Head of caudate nucleus (tissue), 42 donors: Measurements from ENCODE around the gene C2CD4C.
"Not testable (repeated sequence)": the region's sequence is repeated elsewhere in the genome, so short reads cannot be mapped to it uniquely, and the experiment has no call there.

Experiments
- DNase-seq, 42 donors: peaks; one replicate each; pipeline versions ENCODE4 v3.0.0 to v3.0.0-alpha.2; 2020 to 2021; ENCODE audit warnings: mixed read lengths in 7 of 42
- intact Hi-C: fragments of 100-400 bp; cut with DNase I; formaldehyde crosslinking; loops from one replicate; pipeline ENCODE4 v1.15.0; 2022

The C2CD4C gene

DNA sequence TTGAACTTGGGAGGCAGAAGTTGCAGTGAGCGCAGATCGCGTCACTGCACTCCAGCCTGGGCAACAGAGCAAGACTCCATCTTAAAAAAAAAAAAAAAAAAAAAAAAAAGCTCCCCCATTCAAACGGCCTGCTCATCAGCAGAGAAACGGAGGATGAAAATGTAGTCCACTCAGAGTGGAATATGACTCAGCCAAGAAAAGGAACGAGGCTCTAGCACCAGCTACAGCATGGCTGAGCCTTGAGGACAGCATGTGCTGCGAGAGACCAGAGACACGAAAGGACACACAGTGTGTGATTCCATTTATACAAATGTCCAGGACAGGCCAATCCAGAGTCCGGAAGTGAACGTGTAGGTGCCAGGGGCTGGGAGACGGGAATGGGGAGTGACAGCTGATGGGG lies 46.3 kb downstream of the C2CD4C start:
- DNase-seq, result peak in 2 of 42 donors; percentile 0 to 13

DNA sequence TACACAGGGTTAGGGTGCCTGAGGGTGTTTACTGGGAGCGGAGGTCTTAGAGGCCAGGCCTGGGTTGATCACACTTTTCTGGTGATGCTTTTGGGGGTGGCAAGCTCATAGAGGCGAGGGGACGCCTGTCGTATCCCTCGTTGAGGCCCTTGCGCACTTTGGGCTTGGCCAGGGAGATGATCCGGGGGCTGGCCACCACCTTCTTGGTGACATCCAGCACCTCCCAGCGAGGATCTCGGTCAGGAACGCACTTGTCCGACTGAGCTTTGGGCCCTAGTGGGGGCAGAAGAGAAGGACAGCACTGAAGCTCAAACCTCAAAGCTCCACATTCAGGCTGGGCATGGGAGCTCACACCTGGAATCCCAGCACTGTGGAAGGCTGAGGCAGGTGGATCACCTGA lies 46.8 kb downstream of the C2CD4C start:
- peak in 4 of 42 donors; percentile 1 to 16 (median 12) for DNase-seq
- intact Hi-C loops, result no loop called here

More for the DNA sequence above, 46.3 kb downstream of the C2CD4C start:
- intact Hi-C loops, result no loop called here

DNA sequence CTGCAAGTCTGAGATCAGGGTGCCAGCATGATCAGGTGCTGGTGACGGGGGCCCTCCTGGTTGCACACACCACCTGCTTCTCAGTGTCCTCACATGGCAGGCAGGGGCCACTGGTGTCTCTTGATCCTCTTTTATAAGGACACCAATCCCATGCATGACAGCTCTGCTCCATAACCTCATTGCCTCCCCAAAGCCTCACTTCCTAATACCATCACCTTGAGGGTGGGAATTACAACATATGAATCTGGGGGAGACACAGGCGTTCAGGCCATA lies 49.4 kb downstream of the C2CD4C start:
- intact Hi-C loops, result no loop called here
- peak in 3 of 42 donors; percentile 1 to 31 (median 3) for DNase-seq

DNA sequence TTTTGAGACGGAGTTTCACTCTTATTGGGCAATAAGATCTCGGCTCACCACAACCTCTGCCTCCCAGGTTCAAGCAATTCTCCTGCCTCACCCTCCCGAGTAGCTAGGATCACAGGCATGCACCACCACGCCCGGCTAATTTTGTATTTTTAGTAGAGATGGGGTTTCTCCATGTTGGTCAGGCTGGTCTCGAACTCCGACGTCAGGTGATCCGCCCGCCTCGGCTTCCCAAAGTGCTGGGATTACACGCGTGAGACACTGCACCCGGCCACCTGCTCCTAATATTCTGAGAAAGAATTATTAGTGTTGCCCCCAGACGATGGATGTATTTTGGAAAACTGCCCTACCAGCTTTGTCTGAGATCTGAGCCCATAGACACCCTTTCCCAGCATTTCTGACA lies 53.4 kb downstream of the C2CD4C start:
- intact Hi-C loops, result not testable (repeated sequence)
- peak in 4 of 42 donors; percentile 5 to 27 (median 10) for DNase-seq
